Measurements from ENCODE around the gene VEZT. TPM values are rescaled to one million over a fixed set of nuclear protein-coding genes. Genes with fewer than 3 reads are reported as not detected.

Gene VEZT
- total and polyA plus RNA-seq, 10 of the 15 experiments (the other 5 are each of a cell fraction or from before 2014, with no cell fraction given), result 32.8 to 134 (median 66.2) TPM

- H3K27ac ChIP-seq (ENCODE audit: control insufficient read depth, insufficient read depth), result no peak overlapping the region
- H3K79me2 ChIP-seq (ENCODE audit: control insufficient read depth, insufficient read depth, low read length), result no peaks in the 10 kb centered on the region
- H3K9ac ChIP-seq (ENCODE audit: control insufficient read depth, insufficient read depth, low read length), result no peak overlapping the region
- H2AFZ ChIP-seq (ENCODE audit: control insufficient read depth, low read depth, low read length), result no peak overlapping the region
- intact Hi-C loops (cut with micrococcal nuclease; ENCODE audit: unreplicated experiment) (no loop called here), in situ Hi-C loops (cut with MboI) (no loop called here)
- H3K36me3 ChIP-seq (ENCODE audit: control insufficient read depth in 2 of 2, insufficient read depth in 2 of 2, low read length in 1 of 2), result no peaks in the 10 kb centered on the region; a peak in 1 of 4 replicates
- no peaks in the 10 kb centered on the region for H3K27me3 ChIP-seq (replicated peaks in 1 of 2; ENCODE audit: control insufficient read depth in 2 of 2, insufficient read depth in 2 of 2, low read length in 1 of 2)
- DNase-seq (ENCODE audit: low read depth, low spot score) (no peak), FAIRE-seq (no peak), ATAC-seq (no peak)
- no TSS peak for BruUV-seq (replicated peaks)
- SMC1A ChIA-PET (ENCODE audit: uncharacterized antibody, unreplicated experiment), result no interaction called here
- no peak overlapping the region for H3K4me3 ChIP-seq
- CTCF ChIA-PET, result no interaction called here
- H4K20me1 ChIP-seq (ENCODE audit: control insufficient read depth, insufficient read depth), result no peaks in the 10 kb centered on the region
- POLR2A ChIA-PET, result no interaction called here
- H3K4me1 ChIP-seq (ENCODE audit: control insufficient read depth, insufficient read depth, low read length), result no peaks in the 10 kb centered on the region
- no peak for TF ChIP-seq EZH2 (IDR thresholded peaks at IDR 0.05; ENCODE audit: borderline replicate concordance, control insufficient read depth, low read depth, low read length)
- TF ChIP-seq ZNF207 (IDR thresholded peaks at IDR 0.05; ENCODE audit: borderline replicate concordance), result no peak
- no peak for TF ChIP-seq ZBTB11 (CRISPR knock-in tag; IDR thresholded peaks at IDR 0.05)
- no peak for TF ChIP-seq MLLT1 (IDR thresholded peaks at IDR 0.05)
- TF ChIP-seq BCL11A (IDR thresholded peaks at IDR 0.05; ENCODE audit: low read depth, low read length), result no peak
- no peak for TF ChIP-seq SRF (IDR thresholded peaks at IDR 0.05; ENCODE audit: low read depth in 2 of 2, low read length in 2 of 2)
- TF ChIP-seq NFXL1 (IDR thresholded peaks at IDR 0.05; ENCODE audit: borderline replicate concordance), result no peak
- no peak for TF ChIP-seq HCFC1 (IDR thresholded peaks at IDR 0.05; ENCODE audit: low read length)
- TF ChIP-seq CREM (IDR thresholded peaks at IDR 0.05; ENCODE audit: low read depth), result no peak
- TF ChIP-seq PRDM15 (CRISPR knock-in tag; IDR thresholded peaks at IDR 0.05), result no peak
- no peak for TF ChIP-seq HDAC6 (IDR thresholded peaks at IDR 0.05; ENCODE audit: unreplicated experiment)
- RAD21 ChIA-PET (ENCODE audit: unreplicated experiment), result no interaction called here
- WGBS (ENCODE audit: insufficient coverage, insufficient replicate concordance, low lambda C conversion rate, missing lambda C conversion rate), result 23% methylated on average over 2 of the region's 2 CpGs
- H3K4me2 ChIP-seq (ENCODE audit: control insufficient read depth, insufficient read depth), result no peak overlapping the region
- no peaks in the 10 kb centered on the region for H3K9me3 ChIP-seq (replicated peaks; ENCODE audit: control insufficient read depth, insufficient read depth, low read length)
Measured at GRCh38 chr12:95168746-95169145, 48.9 kb upstream of the VEZT start.
